ENCODE measurements around the gene KIFBP. TPM values are rescaled to one million over a fixed set of nuclear protein-coding genes. Genes with fewer than 3 reads are reported as not detected.

Gene KIFBP
- total and polyA plus RNA-seq, 9 of the 15 experiments (the other 6 are each of a cell fraction or from before 2014, with no cell fraction given) = 5.6 to 23.2 (median 14.8) TPM

- TF ChIP-seq CHAMP1 (IDR thresholded peaks at IDR 0.05) (peak; percentile 73; the same call in 1 of the 2 replicates), SLC30A9 (CRISPR knock-in tag; IDR thresholded peaks at IDR 0.05) (no peak), E4F1 (CRISPR knock-in tag; IDR thresholded peaks at IDR 0.05; ENCODE audit: borderline replicate concordance) (no peak), NR2C1 (IDR thresholded peaks at IDR 0.05) (peak; percentile 84), NR2C1 (tag; IDR thresholded peaks at IDR 0.05) (peak; percentile 88), MXD1 (CRISPR knock-in tag; IDR thresholded peaks at IDR 0.05; ENCODE audit: borderline replicate concordance, poor library complexity, severe bottlenecking) (peak; percentile 87), PURB (CRISPR knock-in tag; IDR thresholded peaks at IDR 0.05; ENCODE audit: low read depth) (no peak), FOXJ2 (tag; IDR thresholded peaks at IDR 0.05) (no peak), CHD2 (IDR thresholded peaks at IDR 0.05; ENCODE audit: low read depth, low read length) (peak; percentile 17; the same call in 1 of the 2 replicates), FOSL1 (tag; conservative IDR thresholded peaks at IDR 0.05) (peak; percentile 56; the same call in 1 of the 2 replicates), SOX6 (IDR thresholded peaks at IDR 0.05) (peak; percentile 47), DIDO1 (tag; IDR thresholded peaks at IDR 0.05; ENCODE audit: low read depth) (peak; percentile 85; the same call in 1 of the 2 replicates), NCOR1 (IDR thresholded peaks at IDR 0.05) (peak; percentile 57; the same call in 1 of the 2 replicates), RBM17 (IDR thresholded peaks at IDR 0.05; ENCODE audit: borderline replicate concordance, low read depth, low read length) (no peak), BRD4 (IDR thresholded peaks at IDR 0.05) (peak; percentile 60), RAD21 (CRISPR knock-in tag; conservative IDR thresholded peaks at IDR 0.05 in 1 of 2, IDR thresholded peaks at IDR 0.05 in 1 of 2) (peak; percentile 49 to 55), ZNF165 (CRISPR knock-in tag; IDR thresholded peaks at IDR 0.05; ENCODE audit: borderline replicate concordance) (no peak), ATF4 (CRISPR knock-in tag; IDR thresholded peaks at IDR 0.05) (no peak), HNRNPL (IDR thresholded peaks at IDR 0.05; ENCODE audit: low read depth, low read length) (peak; percentile 57; the same call in 1 of the 2 replicates), ZNF41 (CRISPR knock-in tag; conservative IDR thresholded peaks at IDR 0.05) (no peak), EZH2 (IDR thresholded peaks at IDR 0.05; ENCODE audit: borderline replicate concordance, low read depth, low read length) (no peak), RBM15 (IDR thresholded peaks at IDR 0.05; ENCODE audit: insufficient read depth, low read length) (no peak), ZNF354B (CRISPR knock-in tag; IDR thresholded peaks at IDR 0.05) (no peak)
Observed at GRCh38 chr10:68955832-68956532, 32.6 kb upstream of the KIFBP start, which contains the start of gene DDX21 (continued).

All from K562 (cell line).